NCI-H446 (cell line): ENCODE measurements around the gene STAB2.
"Not testable (repeated sequence)": the region's sequence is repeated elsewhere in the genome, so short reads cannot be mapped to it uniquely, and the experiment has no call there.

Source experiments
- DNase-seq, 2 experiments: peaks; one replicate each; lab custom pipeline; 2025; lab: John Stamatoyannopoulos, UW

STAB2 gene

DNA sequence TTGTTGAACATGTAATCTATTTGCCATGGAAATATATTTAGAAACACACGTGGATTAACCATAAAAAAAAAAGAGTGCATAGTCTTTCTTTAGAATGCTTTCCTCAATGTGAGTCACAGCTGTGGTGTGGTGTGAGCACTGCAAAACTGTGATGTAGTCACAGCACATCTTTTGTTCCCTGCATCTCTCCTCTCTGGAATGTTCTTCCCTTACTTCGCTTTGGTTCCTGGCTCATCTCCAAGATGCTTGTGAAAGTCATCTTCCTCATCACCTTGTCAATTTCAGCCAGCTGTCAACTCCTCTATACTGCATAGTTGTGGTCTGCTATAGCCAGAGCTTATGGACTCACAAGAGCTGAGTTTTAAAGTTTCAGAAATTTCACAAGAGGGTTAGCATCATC is 60.2 kb downstream of the STAB2 start:
- no peak for DNase-seq

DNA sequence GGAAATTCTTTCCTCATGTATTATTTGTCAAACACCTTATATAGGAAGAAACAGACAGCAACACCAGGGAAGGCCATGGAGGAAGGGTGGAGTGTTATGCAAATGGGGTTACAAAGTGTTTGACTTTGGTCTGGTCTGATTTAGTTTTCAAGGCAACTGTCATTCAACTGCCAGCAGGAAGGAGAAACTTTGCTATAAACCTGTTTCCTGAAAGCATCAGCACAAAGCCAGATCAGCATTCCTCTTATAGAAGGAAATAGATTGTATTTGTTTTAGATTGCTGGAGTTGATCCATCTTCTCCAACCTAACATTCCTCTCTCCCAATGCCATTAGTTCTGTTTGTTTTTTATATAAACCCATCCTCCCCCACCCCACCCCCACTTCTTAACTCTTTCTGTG is 65.7 kb downstream of the STAB2 start:
- DNase-seq, result no peak

DNA sequence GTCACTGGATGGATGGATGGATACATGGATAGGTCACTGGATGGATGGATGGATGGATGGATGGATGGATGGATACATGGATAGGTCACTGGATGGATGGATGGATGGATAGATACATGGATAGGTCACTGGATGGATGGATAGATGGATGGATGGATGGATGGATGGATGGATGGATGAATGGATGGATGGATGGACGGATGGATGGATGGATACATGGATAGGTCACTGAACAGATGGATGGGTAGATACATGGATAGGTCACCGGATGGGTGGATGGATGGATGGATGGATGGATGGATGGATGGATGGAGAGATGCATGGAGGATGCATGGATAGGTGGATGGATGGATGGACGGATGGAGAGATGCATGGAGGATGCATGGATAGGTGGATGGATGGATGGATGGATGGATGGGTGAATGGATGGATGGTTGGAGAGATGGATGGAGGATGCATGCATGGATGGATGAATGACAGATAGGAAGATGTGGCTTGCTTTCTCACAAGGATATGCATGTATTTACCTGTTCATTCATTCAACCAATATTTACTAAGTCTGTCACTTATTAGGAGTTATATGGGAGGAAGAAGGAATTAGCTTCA is 66.6 kb downstream of the STAB2 start:
- DNase-seq, result not testable (repeated sequence)

DNA sequence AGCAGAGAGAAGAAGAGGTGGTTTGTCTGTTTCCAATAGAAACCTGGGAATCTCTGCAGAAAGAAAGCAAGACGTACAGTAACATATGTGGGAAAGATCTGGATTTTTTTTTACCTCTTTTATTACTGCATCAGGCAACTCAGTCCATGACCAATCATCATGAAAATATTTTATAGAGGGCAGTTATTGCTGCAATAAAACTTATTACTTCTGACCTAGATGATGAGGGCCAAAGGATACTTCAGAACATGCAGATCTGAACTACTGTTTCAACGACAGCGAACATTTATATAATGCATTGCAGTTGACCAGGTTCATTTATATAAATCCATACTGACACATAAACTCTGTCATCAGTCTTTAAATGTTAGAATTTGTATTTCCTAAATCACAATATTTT is 67.7 kb downstream of the STAB2 start:
- no peak for DNase-seq

DNA sequence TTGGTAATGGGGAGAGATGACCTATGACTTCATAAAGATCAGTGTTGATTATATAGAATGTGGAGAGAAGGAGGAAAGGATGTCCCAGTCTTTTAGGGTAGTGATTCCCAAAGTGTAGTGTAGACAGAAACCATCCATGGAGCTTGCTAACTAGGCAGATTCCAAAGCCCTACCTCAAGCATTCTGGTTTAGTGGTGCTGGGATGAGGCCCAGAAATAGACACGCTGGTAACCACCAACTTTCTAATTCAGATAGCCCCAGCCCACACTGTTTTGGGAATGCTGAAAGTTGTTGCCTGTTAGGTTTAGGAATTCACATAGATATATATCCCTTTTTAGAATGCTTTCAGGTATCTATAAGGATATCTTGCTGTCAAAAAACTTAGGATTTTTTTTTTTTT is 69.2 kb downstream of the STAB2 start:
- DNase-seq, result no peak

DNA sequence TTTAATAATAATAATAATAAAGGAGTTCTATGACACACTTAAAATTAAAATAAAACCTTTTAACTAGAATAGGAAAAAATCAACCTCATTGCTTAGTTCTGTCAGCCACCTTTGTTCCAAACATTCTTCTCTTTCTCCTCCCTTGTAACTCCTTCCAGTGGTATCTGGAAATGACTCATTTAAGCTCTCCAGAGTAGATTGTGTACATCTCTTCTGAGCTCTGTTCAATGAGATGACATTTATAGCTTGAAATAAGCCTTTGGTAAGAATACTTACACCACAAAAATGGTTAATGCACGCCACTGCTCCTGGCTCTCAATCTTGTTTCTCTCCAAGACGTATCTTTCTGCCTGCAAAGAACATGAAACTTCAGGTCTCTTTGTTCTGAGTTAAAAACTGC is 70.3 kb downstream of the STAB2 start:
- no peak for DNase-seq

DNA sequence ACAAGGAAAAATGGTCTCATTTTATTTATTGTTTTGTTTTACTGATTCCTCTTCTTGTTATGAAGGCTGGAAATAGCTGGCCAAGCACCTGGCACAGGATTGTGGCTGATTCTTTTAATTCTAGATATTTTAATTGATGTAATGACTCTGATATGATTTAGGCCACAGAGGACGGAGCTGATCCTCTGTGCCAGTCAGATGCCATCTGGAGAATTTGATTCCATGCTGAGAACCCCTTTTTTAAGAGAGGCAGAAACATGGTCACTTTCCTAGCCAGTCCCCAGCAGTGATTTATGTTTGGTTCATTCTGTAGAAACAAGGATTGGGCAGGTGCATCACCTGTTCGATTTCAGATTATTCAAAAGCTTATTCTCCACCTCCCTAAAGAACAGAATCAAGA is 77.6 kb downstream of the STAB2 start:
- no peak for DNase-seq

DNA sequence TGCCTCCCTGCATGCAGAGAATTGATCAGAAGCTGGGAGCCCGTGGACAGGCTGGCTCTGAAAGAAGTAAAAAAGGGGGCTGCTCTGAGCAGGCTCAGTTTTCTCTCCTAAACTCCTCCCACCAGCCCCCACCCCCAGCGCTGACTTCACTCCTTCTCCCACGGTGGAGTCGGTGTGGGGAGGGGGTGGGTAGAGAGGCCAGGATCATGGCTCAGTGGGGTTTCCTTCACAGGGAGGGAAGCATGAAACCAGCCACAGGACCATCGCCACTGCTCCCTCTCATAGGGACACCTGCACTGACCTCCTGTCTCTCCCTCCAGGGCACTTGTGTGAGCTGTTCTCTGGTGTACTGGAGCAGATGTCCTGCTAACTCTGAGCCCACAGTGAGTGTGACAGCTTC is 78.9 kb downstream of the STAB2 start:
- no peak for DNase-seq

DNA sequence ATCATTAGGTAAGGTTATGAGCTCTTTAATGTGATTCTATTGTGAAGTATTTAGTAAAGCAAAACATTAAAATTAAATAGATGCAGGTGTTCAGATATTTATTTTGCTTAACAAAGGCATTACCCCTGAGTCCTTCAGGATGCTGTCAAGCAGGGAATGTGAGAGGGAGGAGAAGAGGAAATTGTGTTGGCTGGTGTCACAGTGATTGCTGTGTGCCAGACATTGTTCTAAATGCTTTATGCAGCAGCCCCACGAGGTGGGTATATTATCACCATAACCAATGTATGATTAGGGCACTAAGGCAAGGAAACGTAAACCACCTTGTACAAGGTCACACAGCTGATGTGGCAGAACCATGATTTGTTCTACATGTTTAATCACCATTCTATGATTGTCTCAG is 80.1 kb downstream of the STAB2 start:
- no peak for DNase-seq

DNA sequence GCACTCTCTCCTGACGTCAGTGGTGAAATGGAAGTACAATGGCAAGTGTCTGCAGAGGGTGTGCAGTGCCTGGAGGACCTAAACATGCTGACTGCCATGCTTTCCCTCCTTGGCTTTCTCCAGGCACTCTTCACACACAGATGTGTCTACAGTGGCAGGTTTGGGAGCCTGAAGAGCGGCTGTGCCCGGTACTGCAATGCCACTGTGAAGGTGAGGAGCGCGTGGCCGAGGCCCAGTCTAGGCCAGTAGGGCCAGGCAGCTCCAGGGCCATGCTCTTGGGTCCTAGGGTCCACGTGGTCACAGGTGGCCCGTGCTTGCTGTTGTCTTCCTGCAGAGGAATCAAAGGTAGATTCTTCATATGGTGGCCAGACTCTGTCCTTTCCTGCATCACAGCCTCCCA is 81.4 kb downstream of the STAB2 start:
- no peak for DNase-seq

DNA sequence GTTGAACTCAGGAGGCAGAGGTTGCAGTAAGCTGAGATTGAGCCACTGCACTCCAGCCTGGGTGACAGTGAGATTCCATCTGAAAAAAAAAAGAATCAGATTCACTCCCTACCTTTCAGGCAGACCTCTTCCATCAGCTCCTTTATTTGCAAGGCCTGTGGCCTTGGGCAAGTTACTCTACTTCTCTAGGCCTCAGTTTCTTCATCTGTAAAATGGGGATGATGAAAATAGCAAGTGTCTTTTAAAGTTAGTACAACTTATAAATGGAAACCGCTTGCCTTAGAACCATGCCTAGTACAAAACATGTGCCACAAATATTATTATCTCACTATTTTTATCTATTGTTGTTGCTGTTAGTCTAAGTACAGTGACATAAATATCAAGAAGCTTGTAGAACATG is 84.3 kb downstream of the STAB2 start:
- DNase-seq, result no peak

DNA sequence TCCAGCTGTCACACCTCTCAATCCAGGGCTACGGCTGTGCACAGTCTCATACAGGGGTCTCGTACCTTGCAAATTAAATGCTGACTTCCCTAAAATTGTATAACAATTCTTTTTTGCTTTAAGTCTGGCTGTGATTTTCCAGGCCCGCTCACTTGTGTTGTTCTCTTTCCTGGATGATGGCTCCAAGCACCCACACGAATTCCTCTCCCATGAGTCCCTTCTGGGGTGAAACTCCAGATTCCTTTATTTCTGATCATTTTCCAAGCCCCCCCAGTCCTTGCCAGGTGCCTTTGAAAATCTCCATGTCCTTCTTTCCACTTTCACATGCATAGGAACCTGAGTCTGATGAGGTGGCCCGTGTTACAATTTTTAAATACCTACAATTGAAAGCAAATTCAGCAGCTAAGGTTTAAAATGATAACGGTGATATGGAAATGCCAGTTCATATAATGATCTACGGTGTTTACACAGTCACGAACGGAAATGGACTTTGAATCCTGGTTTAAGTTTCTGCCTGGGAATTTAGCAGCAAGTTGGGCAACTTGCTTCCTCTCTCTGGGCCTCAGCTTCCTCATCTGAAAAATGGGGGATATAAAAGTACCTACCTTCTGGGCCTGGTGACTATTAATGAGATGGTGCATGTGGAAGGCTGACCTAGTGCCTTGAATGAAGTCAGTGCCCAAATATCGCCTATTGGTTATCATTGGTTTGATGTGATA is 85.5 kb downstream of the STAB2 start:
- DNase-seq, result no peak

DNA sequence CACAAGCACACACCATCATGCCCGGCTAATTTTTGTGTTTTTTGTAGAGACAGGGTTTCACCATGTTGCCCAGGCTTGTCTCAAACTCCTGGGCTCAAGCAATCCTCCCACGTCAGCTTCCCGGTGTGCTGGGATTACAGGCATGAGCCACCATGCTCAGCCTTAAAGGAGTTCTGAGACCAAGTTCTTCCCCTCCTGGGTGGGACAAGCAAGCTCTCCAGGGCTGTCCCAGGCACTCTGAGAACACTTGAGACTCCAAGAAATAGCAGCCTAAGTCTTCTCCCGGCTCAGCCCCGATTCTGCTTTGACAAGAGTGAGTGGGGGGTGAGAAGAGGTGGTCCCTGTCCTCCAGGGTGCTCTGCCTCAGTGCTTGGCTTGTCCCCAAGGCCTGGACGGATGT is 86.4 kb downstream of the STAB2 start:
- DNase-seq, result no peak

DNA sequence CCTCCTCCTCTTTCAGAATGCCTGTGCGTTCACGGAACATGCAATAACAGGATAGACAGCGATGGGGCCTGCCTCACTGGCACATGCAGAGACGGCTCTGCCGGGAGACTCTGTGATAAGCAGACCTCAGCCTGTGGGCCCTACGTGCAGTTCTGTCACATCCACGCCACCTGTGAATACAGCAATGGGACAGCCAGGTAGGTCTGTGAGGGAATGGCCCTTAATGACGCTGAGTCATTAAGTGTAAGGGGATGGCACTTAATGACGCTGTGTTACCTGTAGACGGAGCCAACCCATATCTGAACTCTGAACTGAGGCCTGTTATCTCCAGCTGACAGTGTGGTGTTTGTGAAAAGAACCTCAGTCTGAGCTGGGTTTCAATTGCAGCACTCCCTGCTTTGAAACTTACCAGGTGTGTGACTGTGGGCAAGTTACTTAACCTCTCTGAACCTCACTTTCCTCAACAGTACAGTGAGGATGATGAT is 86.9 kb downstream of the STAB2 start:
- no peak for DNase-seq

DNA sequence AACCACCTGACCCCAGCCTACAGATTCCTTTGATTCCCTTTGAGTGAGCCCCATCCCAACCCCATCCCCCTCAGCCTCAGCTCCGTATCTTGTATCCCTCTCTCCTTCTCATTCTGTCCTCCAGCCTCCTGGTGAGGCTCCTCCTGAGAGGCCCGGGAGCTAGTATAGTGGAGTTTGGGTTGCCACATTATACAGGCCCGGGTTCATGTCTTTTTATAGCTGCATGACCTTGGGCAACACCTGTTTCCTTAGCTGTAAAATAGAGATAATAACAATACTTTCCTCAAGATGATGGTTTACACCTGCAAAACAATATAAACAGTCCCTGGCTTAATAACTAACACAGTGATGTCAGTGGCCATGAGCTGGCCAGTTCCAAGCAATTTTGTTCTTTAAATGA is 89.8 kb downstream of the STAB2 start:
- no peak for DNase-seq

DNA sequence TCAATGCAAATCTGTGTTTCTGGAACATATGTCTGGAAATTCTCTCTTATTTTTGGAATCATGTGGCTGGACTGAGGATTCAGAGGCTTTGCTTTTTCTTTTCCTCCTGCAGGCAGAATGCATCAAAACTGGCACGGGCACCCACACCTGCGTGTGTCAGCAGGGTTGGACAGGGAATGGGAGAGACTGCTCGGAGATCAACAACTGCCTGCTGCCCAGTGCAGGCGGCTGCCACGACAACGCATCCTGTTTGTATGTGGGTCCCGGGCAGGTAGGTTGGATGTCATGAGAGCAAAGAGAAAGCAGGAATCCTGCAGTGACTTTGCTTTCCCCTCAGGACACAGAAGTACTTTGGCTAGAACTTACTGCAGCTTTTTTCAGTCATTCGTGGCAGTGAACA is 90.3 kb downstream of the STAB2 start:
- DNase-seq, result no peak

DNA sequence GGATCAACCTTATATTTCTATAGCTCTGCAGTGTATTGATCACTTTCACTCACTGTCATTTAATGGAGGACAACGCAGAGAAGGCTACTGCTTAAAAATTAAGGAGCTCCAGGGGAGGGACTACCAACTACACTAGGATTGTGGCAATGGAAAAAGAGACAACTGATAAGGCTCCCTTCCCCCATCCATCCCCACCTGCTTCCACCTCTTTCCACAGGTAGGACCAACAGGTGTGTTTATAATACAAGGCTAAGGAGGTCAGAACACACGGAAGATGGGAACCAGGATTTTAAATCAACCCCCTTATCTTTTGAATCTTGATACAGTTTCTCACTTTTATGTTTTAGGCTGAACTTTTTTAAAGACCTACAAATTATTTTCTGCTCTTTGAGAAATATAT is 90.8 kb downstream of the STAB2 start:
- DNase-seq, result no peak

DNA sequence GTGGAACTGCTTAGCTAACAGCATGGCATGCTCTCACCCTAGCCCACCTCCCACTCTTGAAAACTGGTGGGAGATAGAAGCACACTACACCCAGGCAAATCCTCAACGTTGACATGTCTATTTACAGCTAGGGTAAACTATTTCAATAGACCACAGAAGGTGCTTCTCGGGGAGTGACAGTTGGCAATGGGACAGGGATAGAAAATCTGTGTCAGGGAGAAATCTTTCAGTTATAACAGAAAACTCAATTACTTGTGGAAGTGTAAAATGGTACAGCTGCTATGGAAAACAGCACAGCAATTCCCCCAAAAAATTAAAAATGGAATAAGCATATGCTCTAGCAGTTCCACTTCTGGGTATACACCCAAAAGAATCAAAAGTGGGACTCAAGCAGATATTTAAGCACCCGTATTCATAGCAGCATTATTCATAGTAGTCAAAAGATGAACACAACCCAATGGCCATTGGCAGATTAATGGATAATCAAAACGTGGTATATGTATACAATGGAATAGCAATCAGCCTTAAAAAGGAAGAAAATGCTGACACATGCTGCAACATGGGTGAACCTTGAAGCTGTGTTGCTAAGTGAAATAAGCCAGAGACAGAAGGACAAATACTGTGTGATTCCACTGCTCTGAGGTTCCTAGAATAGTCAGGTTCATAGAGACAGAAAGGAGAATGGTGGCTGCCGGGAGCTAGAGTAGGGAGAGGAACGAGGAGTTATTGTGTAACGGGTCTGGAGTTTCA is 92.5 kb downstream of the STAB2 start:
- no peak for DNase-seq

DNA sequence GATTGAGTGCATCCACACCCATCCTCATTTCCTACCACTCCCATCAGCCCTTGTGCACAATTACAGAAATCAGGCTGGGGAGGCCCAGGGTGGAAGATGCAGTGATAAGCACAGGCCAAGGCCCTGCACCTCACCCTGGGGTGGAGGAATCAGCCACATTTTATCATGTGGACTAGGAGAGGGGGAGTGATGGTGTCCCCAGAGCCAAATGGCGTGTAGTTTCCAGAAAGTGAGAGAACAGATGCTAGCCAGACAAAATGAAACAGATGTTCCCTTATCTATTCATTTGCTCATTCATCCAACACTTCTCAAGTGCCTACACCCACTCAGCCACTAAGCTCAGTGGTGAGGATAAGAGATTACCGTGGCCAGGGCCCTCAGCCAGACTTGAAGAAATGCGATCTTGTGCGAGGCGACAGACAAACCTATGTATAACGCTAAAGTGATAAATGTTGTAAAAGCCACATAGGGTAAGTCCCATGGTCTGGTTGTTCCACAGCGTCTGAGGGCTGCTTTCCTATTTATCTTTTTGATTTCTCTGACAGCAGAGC is 93.6 kb downstream of the STAB2 start:
- DNase-seq, result peak; percentile 35 to 87

DNA sequence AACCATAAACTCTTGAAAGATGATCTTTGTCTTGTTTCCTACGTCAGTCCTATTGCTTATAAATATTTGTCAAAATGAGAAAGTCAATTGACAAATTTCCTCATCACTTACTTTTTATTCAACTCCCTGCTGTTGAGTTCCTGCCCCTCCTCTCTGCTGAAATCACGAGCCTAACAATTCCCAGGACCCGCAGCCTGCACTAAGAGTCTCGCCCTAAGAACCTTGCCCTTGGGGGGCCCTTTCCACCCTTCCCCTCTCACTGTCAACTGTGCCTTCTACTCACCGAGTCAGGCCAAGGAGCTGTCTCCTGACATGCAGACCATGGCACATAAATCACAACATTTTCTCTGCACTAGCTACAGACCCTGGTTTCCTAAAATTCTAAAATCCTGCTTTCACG is 99.0 kb downstream of the STAB2 start:
- no peak for DNase-seq

DNA sequence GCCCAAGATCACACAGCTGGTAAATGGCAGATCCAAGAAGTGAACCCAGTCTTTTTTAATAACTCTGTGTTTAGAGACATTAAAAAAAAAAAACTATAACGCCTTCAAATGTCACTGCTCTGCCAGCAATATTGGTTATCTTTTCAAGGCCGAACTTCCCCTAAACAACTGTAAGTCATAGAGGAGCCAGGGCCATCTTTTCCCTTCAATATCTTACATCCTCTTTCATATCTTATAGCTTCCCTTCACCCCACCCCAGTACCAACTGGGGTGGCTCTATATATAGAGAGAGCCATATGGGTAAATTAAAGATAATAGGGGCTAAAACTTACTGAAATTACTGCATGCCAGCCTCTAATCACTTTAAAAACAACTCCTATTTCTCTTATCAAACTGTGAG is 100.2 kb downstream of the STAB2 start:
- no peak for DNase-seq

DNA sequence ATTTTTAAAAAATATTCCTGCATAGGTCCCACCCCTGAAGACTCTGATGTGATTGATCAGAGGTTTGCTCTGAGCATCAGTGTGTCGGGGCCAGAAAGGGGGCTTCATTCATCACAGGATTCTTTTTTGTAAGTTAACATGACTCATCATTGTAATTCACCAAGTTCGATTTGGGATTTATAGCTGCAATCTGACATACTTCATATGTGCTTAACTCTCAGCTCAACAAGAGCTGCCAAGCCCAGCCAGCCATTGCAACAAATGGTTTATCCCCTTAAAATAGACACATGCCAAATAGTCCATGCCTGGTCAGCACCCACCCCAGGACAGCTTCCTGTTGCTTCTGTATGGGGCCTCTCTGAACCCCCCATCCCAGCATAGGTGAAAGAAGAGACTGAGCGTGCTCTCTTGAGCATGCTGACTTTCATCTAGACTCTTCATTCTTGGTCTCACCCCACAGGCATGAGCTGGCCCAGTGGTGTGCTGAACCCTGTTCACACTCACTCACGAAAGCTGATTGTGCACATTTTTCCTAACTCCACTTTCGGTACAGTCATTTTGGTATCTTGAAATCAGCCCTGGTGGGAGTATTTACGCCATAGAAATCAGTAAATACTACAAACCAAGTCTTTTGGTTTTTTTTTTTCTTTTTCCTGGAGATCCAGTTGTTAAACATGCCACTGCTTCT is 101.4 kb downstream of the STAB2 start:
- no peak for DNase-seq
